ENCODE measurements around the gene ZNF580. TPM values are rescaled to one million over a fixed set of nuclear protein-coding genes. Genes with fewer than 3 reads are reported as not detected.

ZNF580 gene
- total and polyA plus RNA-seq, 2 of the 8 experiments (the other 6 are each of a cell fraction or from before 2014, with no cell fraction given), result 12.0 to 24.6 TPM

GRCh38 chr19:55691561-55692481 is 51.0 kb downstream of the ZNF580 start:
- H4K5ac ChIP-seq (ENCODE audit: insufficient read length, low read depth, low read length), result no peak overlapping the region
- no peak for DNase-seq (ENCODE audit: low read depth in 1 of 2, low spot score in 2 of 2)
- H2AK5ac ChIP-seq (ENCODE audit: low read depth, low read length), result no peak overlapping the region
- CTCF ChIA-PET (ENCODE audit: partially characterized antibody), result interaction anchor here (1.7 kb wide), 1 partner anchor 12 kb away, joined by 5 read pairs; no protein-coding TSS in a partner anchor
- H3K23me2 ChIP-seq (ENCODE audit: low read depth, low read length), result no peaks in the 10 kb centered on the region
- no peak overlapping the region for H3K18ac ChIP-seq (ENCODE audit: extremely low read depth, low read length)
- H2BK120ac ChIP-seq (replicated peaks; ENCODE audit: low read depth, low read length), result no peak overlapping the region
- POLR2A ChIA-PET (ENCODE audit: partially characterized antibody), result interaction anchor here (1.5 to 1.9 kb wide), 3 partner anchors 9 to 12 kb away, joined by 5 to 6 read pairs (median 5); no protein-coding TSS in a partner anchor
- H3K27ac ChIP-seq (ENCODE audit: low read depth, low read length), result no peak overlapping the region
- no peak overlapping the region for H3K14ac ChIP-seq (ENCODE audit: insufficient read length)
- no peak overlapping the region for H3K56ac ChIP-seq (replicated peaks; ENCODE audit: insufficient read length, low read depth, low read length)
- H2BK5ac ChIP-seq (ENCODE audit: low read depth, low read length), result no peak overlapping the region
- H2BK20ac ChIP-seq (ENCODE audit: low read length), result no peak overlapping the region
- H3K36me3 ChIP-seq (ENCODE audit: control insufficient read depth in 2 of 4, insufficient read depth in 4 of 4, low read length in 3 of 4), result peaks cover 4 to 46% (median 23%) of the 10 kb centered on the region in 4 experiments; a peak in 7 of 8 replicates
- H2AFZ ChIP-seq (ENCODE audit: low read length), result no peak overlapping the region
- H3K27me3 ChIP-seq (replicated peaks in 1 of 4; ENCODE audit: control insufficient read depth in 3 of 4, extremely low read depth in 1 of 4, insufficient read depth in 3 of 4, low read length in 3 of 4), result no peaks in the 10 kb centered on the region; a peak in 1 of 7 replicates
- no peak overlapping the region for H2BK15ac ChIP-seq (ENCODE audit: low read length)
- H4K8ac ChIP-seq (ENCODE audit: extremely low read depth, insufficient read depth, low read length), result no peak overlapping the region
- H3K9me3 ChIP-seq (ENCODE audit: insufficient read depth in 2 of 2, low read depth in 1 of 2, low read length in 1 of 2), result no peaks in the 10 kb centered on the region
- peaks cover 0 to 21% of the 10 kb centered on the region in 2 experiments for H4K20me1 ChIP-seq (replicated peaks in 1 of 2; ENCODE audit: control insufficient read depth in 1 of 2, insufficient read depth in 2 of 2, low read length in 2 of 2)
- no peak overlapping the region for H3K23ac ChIP-seq (ENCODE audit: insufficient read length)
- peaks cover 3% of the 10 kb centered on the region for H3K79me1 ChIP-seq (ENCODE audit: low read depth, low read length)
- no peak overlapping the region for H2BK12ac ChIP-seq (ENCODE audit: low read depth, low read length)
- no peak overlapping the region for H3K4me2 ChIP-seq (ENCODE audit: insufficient read depth in 1 of 2, low read depth in 2 of 2, low read length in 2 of 2)
- H3K79me2 ChIP-seq (ENCODE audit: control insufficient read depth in 1 of 2, insufficient read depth in 2 of 2, low read length in 2 of 2), result no peaks in the 10 kb centered on the region; a peak in 1 of 4 replicates
- no peak overlapping the region for H4K91ac ChIP-seq (replicated peaks; ENCODE audit: insufficient read length, low read length)
- no peak overlapping the region for H3K4me3 ChIP-seq (ENCODE audit: extremely low read depth in 1 of 4, insufficient read depth in 2 of 4, low read depth in 3 of 4, low read length in 4 of 4)
- H3K4ac ChIP-seq (replicated peaks; ENCODE audit: insufficient read length, low read depth, low read length), result no peak overlapping the region
- 89% methylated on average over 20 of the region's 31 CpGs; no CpG with 5 or more reads in 1 of the 2 experiments for WGBS, 2 experiments (ENCODE audit: extremely low coverage in 1 of 2, insufficient coverage in 1 of 2, insufficient read length in 1 of 2, insufficient replicate concordance in 2 of 2, low coverage in 1 of 2, low lambda C conversion rate in 2 of 2, missing lambda C conversion rate in 1 of 2)
- no peak for FAIRE-seq
- no peaks in the 10 kb centered on the region for H3K4me1 ChIP-seq (replicated peaks in 1 of 4; ENCODE audit: control insufficient read depth in 3 of 4, insufficient read depth in 4 of 4, low read length in 3 of 4)
- H3K9ac ChIP-seq (replicated peaks in 1 of 4; ENCODE audit: extremely low read depth in 1 of 4, low read depth in 3 of 4, low read length in 3 of 4), result no peak overlapping the region
- TF ChIP-seq RXRA (IDR thresholded peaks at IDR 0.05; ENCODE audit: insufficient read depth, low read depth, low read length) (no peak), SIX5 (IDR thresholded peaks at IDR 0.05; ENCODE audit: low read depth, low read length) (no peak), CTBP2 (IDR thresholded peaks at IDR 0.05; ENCODE audit: borderline replicate concordance, insufficient read depth, insufficient read length, low read length) (no peak), SAP30 (IDR thresholded peaks at IDR 0.05; ENCODE audit: insufficient read depth, insufficient replicate concordance, low read length) (no peak), CEBPB (IDR thresholded peaks at IDR 0.05; ENCODE audit: low read depth, low read length) (no peak), RFX5 (IDR thresholded peaks at IDR 0.05; ENCODE audit: borderline replicate concordance, low read depth, low read length) (no peak), E2F6 (IDR thresholded peaks at IDR 0.05) (no peak), NANOG (IDR thresholded peaks at IDR 0.05; ENCODE audit: insufficient read depth, low read depth, low read length, poor library complexity, severe bottlenecking) (no peak), FOSL1 (IDR thresholded peaks at IDR 0.05; ENCODE audit: insufficient read depth, low read depth, low read length) (no peak)
- TF ChIP-seq, protein P1, sequence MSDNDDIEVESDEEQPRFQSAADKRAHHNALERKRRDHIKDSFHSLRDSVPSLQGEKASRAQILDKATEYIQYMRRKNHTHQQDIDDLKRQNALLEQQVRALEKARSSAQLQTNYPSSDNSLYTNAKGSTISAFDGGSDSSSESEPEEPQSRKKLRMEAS (IDR thresholded peaks at IDR 0.05), result no peak

Measured in H1 (cell line).